Endothelial cell (in vitro differentiated cells): ENCODE results near the gene TUT1. TPM values are rescaled to one million over a fixed set of nuclear protein-coding genes. Genes with fewer than 3 reads are reported as not detected.
"Not testable (repeated sequence)": the region's sequence is repeated elsewhere in the genome, so short reads cannot be mapped to it uniquely, and the experiment has no call there.

Experiments used
- DNase-seq: peaks from one replicate; pipeline ENCODE4 v3.0.0; 2021; ENCODE audit warnings: low spot score
- H3K27ac Mint-ChIP-seq: one replicate; pipeline ENCODE4 v1.8.0; 2021; ENCODE audit warnings: mixed read lengths, inconsistent platforms; ENCODE audit not compliant: unreplicated experiment
- H3K27me3 Mint-ChIP-seq: one replicate; pipeline ENCODE4 v1.8.0; 2021; ENCODE audit warnings: mild to moderate bottlenecking, moderate library complexity, mixed read lengths, inconsistent platforms; ENCODE audit not compliant: unreplicated experiment
- H3K36me3 Mint-ChIP-seq: one replicate; pipeline ENCODE4 v1.8.0; 2021; ENCODE audit warnings: mild to moderate bottlenecking, low read depth, mixed read lengths, inconsistent platforms; ENCODE audit not compliant: unreplicated experiment
- H3K4me1 Mint-ChIP-seq: one replicate; pipeline ENCODE4 v1.8.0; 2021; ENCODE audit warnings: mild to moderate bottlenecking, mixed read lengths, inconsistent platforms; ENCODE audit not compliant: unreplicated experiment
- H3K4me3 Mint-ChIP-seq: one replicate; pipeline ENCODE4 v1.8.0; 2021; ENCODE audit warnings: mild to moderate bottlenecking, mixed read lengths, inconsistent platforms; ENCODE audit not compliant: unreplicated experiment
- H3K9me3 Mint-ChIP-seq: one replicate; pipeline ENCODE4 v1.8.0; 2021; ENCODE audit warnings: mixed read lengths, inconsistent platforms; ENCODE audit not compliant: unreplicated experiment
- total RNA-seq: library from RNA; stranded (reverse); fragmentation: NEBNext Ultra II Directional; extraction: Animal tissue kit (Norgen Biotek cat#: 25700); gene quantifications from one replicate; pipeline ENCODE4 v1.2.1, GENCODE V29; 2021; ENCODE audit not compliant: unreplicated experiment
- TF ChIP-seq, protein P1 (sequence below): fragments of 200-600 bp; sonication (generic); IDR thresholded peaks from one replicate; pipeline ENCODE4 v1.5.0; 2021; ENCODE audit warnings: antibody characterized with exemption; ENCODE audit not compliant: unreplicated experiment

The TUT1 gene
- total RNA-seq, 1 donor from 2014 or later, result 21.2 TPM

DNA sequence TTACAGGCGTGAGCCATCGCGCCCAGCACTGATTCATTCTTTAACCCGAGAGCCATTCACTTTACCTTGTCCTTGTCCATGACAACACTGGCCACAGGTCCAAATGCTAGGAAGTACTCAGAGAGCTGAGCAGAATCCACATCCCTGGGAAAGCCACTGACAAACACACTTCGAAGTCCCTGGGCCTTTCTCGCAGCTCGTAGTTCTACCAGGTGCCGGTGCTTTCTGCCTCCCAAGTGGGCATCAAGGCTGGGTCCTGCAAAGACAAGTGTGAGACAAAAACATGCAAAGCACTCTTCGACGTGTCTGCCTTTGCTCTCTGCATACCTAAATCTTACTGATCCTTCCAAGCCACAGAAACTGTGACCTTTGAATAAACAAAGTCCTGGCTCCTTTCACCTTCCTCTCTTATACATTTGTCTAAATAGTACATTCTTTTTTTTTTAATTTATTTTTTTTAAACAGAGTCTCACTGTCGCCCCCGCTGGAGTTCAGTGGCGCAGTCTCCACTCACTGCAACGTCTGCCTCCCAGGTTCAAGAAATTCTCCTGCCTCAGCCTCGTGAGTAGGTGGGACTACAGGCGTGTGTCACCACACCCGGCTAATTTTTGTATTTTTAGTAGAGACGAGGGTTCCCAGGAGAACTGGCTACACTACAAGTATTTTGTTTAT lies 2.2 kb downstream of the TUT1 start:
- TF ChIP-seq, protein P1, sequence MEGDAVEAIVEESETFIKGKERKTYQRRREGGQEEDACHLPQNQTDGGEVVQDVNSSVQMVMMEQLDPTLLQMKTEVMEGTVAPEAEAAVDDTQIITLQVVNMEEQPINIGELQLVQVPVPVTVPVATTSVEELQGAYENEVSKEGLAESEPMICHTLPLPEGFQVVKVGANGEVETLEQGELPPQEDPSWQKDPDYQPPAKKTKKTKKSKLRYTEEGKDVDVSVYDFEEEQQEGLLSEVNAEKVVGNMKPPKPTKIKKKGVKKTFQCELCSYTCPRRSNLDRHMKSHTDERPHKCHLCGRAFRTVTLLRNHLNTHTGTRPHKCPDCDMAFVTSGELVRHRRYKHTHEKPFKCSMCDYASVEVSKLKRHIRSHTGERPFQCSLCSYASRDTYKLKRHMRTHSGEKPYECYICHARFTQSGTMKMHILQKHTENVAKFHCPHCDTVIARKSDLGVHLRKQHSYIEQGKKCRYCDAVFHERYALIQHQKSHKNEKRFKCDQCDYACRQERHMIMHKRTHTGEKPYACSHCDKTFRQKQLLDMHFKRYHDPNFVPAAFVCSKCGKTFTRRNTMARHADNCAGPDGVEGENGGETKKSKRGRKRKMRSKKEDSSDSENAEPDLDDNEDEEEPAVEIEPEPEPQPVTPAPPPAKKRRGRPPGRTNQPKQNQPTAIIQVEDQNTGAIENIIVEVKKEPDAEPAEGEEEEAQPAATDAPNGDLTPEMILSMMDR, result peak; percentile 51
- H3K4me1 Mint-ChIP-seq, result peaks cover 20% of the 10 kb centered on the region
- no peak overlapping the region for H3K27ac Mint-ChIP-seq
- H3K4me3 Mint-ChIP-seq, result no peak overlapping the region
- no peak for DNase-seq
- peaks cover 12% of the 10 kb centered on the region for H3K36me3 Mint-ChIP-seq
- peaks cover 5% of the 10 kb centered on the region for H3K27me3 Mint-ChIP-seq
- H3K9me3 Mint-ChIP-seq, result no peaks in the 10 kb centered on the region

- not testable (repeated sequence) for H3K27me3 Mint-ChIP-seq, H3K4me1 Mint-ChIP-seq
- H3K36me3 Mint-ChIP-seq, result peaks cover 12% of the 10 kb centered on the region
These were observed 6.0 kb downstream of the TUT1 start for GRCh38 chr11:62585356-62585755.

DNA sequence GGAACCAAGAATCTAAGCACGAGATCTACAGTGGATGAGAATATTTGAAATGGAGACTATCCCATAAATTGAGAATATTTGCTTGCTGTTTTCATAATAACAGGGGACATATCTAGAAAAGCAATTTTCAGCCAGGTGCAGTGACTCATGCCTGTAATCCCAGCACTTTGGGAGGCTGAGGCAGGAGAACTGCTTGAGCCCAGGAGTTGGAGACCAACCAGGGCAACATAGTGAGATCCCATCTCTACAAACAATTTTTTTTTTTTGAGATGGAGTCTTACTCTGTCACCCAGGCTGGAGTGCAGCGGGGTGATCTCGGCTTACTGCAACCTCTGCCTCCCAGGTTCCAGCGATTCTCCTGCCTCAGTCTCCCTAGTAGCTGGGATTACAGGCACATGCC lies 9.6 kb downstream of the TUT1 start:
- Mint-ChIP-seq H3K36me3 (peaks cover 13% of the 10 kb centered on the region), H3K4me1 (peaks cover 17% of the 10 kb centered on the region)
- H3K27ac Mint-ChIP-seq, result not testable (repeated sequence)

More at GRCh38 chr11:62585356-62585755, 6.0 kb downstream of the TUT1 start:
- not testable (repeated sequence) for H3K4me3 Mint-ChIP-seq, H3K9me3 Mint-ChIP-seq, DNase-seq, H3K27ac Mint-ChIP-seq

GRCh38 chr11:62580959-62581715 lies 10.2 kb downstream of the TUT1 start:
- H3K27ac Mint-ChIP-seq, result no peak overlapping the region
- peaks cover 17% of the 10 kb centered on the region for H3K36me3 Mint-ChIP-seq

More for the DNA sequence above, 9.6 kb downstream of the TUT1 start:
- peaks cover 10% of the 10 kb centered on the region for H3K27me3 Mint-ChIP-seq
- not testable (repeated sequence) for H3K9me3 Mint-ChIP-seq, DNase-seq, H3K4me3 Mint-ChIP-seq

DNA sequence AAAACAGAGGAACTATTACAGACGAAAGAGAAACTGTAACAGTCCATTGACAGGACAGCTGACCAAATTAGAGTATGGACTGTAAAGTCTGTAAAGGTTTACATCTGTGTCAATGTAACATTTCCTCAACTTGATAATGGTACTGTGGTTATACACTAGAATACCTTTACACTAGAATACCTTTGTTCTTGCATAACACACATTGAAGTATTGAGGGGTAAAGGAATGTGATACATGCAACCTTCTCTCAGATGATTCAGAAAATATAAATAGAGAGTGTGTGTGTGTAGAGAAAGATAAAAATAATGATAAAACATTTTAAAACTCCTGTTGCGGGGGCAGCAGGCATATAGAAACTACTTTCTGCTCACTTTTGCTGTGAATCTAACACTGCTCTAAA lies 12.1 kb downstream of the TUT1 start:
- Mint-ChIP-seq H3K4me3 (no peak overlapping the region), H3K27me3 (peaks cover 13% of the 10 kb centered on the region), H3K27ac (no peak overlapping the region), H3K4me1 (peaks cover 40% of the 10 kb centered on the region), H3K36me3 (peaks cover 23% of the 10 kb centered on the region), H3K9me3 (no peaks in the 10 kb centered on the region)
- TF ChIP-seq, protein P1, result no peak
- no peak for DNase-seq

More at GRCh38 chr11:62580959-62581715, 10.2 kb downstream of the TUT1 start:
- peak overlapping the region; percentile 58 for H3K4me3 Mint-ChIP-seq
- no peaks in the 10 kb centered on the region for H3K9me3 Mint-ChIP-seq
- peaks cover 10% of the 10 kb centered on the region for H3K27me3 Mint-ChIP-seq
- peaks cover 23% of the 10 kb centered on the region for H3K4me1 Mint-ChIP-seq
- TF ChIP-seq, protein P1, result no peak
- no peak for DNase-seq

DNA sequence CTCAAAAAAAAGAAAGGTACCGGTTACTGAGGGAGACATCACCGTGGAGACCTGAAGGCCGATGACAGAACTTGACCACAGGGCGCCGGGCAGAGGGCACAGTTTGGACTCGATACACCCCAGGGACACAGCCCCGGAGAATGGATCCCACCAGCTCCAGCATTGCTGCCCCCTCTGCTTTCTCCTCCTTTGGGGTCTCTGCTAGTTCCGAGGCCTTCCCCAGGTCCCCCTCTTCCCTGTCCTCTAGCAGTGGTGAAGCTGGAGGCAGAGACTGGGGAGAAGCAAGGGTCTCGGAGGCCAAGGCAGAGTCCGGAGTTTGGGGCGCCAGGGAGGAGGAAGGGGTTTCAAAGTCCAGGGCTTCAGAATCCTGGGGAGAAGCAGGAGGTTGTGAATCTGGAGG lies 12.8 kb downstream of the TUT1 start:
- peaks cover 21% of the 10 kb centered on the region for H3K36me3 Mint-ChIP-seq
- no peak overlapping the region for H3K4me3 Mint-ChIP-seq
- H3K27ac Mint-ChIP-seq, result peak overlapping the region; percentile 99
- peaks cover 42% of the 10 kb centered on the region for H3K4me1 Mint-ChIP-seq
- H3K9me3 Mint-ChIP-seq, result no peaks in the 10 kb centered on the region
- no peak for DNase-seq
- TF ChIP-seq, protein P1, result no peak
- peaks cover 10% of the 10 kb centered on the region for H3K27me3 Mint-ChIP-seq
